GM19328 (cell line): ENCODE results near the gene DCTN2.

Source experiments
- ATAC-seq: cut with Tn5 transposase; IDR thresholded peaks from one replicate; pipeline ENCODE4 v1.9.1; 2021; ENCODE audit warnings: mild to moderate bottlenecking, moderate library complexity; ENCODE audit not compliant: unreplicated experiment

The DCTN2 gene

GRCh38 chr12:57550641-57551549 is 3.9 kb upstream of the DCTN2 start:
- no peak for ATAC-seq

GRCh38 chr12:57549909-57550640 is 3.1 kb upstream of the DCTN2 start, which contains the start of gene KIF5A:
Gene KIF5A (plus strand): TSS chr12:57550044. CDS start chr12:57550272, 228 bp downstream.
- no peak for ATAC-seq

- no peak for ATAC-seq
Observed at GRCh38 chr12:57549203-57549908, 2.4 kb upstream of the DCTN2 start.

GRCh38 chr12:57548488-57548887 is 1.5 kb upstream of the DCTN2 start:
- ATAC-seq = no peak

- ATAC-seq = no peak
Observed at GRCh38 chr12:57548013-57548315, 972 bp upstream of the DCTN2 start.

- ATAC-seq = no peak
Observed at GRCh38 chr12:57547288-57548012, 458 bp upstream of the DCTN2 start.

GRCh38 chr12:57545809-57546437 is 1.1 kb downstream of the DCTN2 start:
- no peak for ATAC-seq

- no peak for ATAC-seq
Observed at GRCh38 chr12:57543581-57543980, 3.4 kb downstream of the DCTN2 start.

GRCh38 chr12:57541717-57542116 is 5.3 kb downstream of the DCTN2 start:
- no peak for ATAC-seq

GRCh38 chr12:57541001-57541400 is 6.0 kb downstream of the DCTN2 start:
- no peak for ATAC-seq

- no peak for ATAC-seq
Observed at GRCh38 chr12:57539134-57539768, 7.7 kb downstream of the DCTN2 start.

- ATAC-seq = no peak
Observed at GRCh38 chr12:57536597-57536942, 10.4 kb downstream of the DCTN2 start.

- ATAC-seq = no peak
Observed at GRCh38 chr12:57535764-57536596, 11.0 kb downstream of the DCTN2 start.

GRCh38 chr12:57534991-57535543 is 11.9 kb downstream of the DCTN2 start:
- no peak for ATAC-seq

- ATAC-seq = no peak
Observed at GRCh38 chr12:57534250-57534649, 12.7 kb downstream of the DCTN2 start.

- no peak for ATAC-seq
Observed at GRCh38 chr12:57533108-57533507, 13.9 kb downstream of the DCTN2 start.

GRCh38 chr12:57531836-57532235 is 15.2 kb downstream of the DCTN2 start:
- ATAC-seq = no peak

- ATAC-seq = no peak
Observed at GRCh38 chr12:57530396-57531142, 16.4 kb downstream of the DCTN2 start.
